ENCODE results near the gene NALCN. TPM values are rescaled to one million over a fixed set of nuclear protein-coding genes. Genes with fewer than 3 reads are reported as not detected.

The NALCN gene
- total RNA-seq, 1 donor from 2014 or later: not detected

- Mint-ChIP-seq H3K4me3 (no peak overlapping the region), H3K27ac (no peak overlapping the region), H3K36me3 (ENCODE audit: low read depth) (no peaks in the 10 kb centered on the region), H3K27me3 (no peaks in the 10 kb centered on the region), H3K9me3 (peaks cover 3% of the 10 kb centered on the region), H3K4me1 (no peaks in the 10 kb centered on the region)
- no peak for TF ChIP-seq CTCF (IDR thresholded peaks at IDR 0.05)
- ChIA-PET CTCF (no interaction called here), POLR2A (no interaction called here)
- no peak for ATAC-seq (ENCODE audit: low read depth)
- no peak for DNase-seq
- intact Hi-C loops (cut with micrococcal nuclease): no loop called here
These were observed 207.0 kb downstream of the NALCN start for GRCh38 chr13:101209206-101209893.

GRCh38 chr13:101205408-101205807, 210.9 kb downstream of the NALCN start:
- no peak for TF ChIP-seq CTCF (IDR thresholded peaks at IDR 0.05)
- DNase-seq (no peak), ATAC-seq (ENCODE audit: low read depth) (no peak)
- Mint-ChIP-seq H3K9me3 (no peaks in the 10 kb centered on the region), H3K4me1 (no peaks in the 10 kb centered on the region), H3K27me3 (no peaks in the 10 kb centered on the region), H3K36me3 (ENCODE audit: low read depth) (no peaks in the 10 kb centered on the region), H3K4me3 (no peak overlapping the region), H3K27ac (no peak overlapping the region)
- ChIA-PET POLR2A (no interaction called here), CTCF (no interaction called here)
- intact Hi-C loops (cut with micrococcal nuclease): no loop called here

GRCh38 chr13:101204270-101205020, 211.9 kb downstream of the NALCN start:
- Mint-ChIP-seq H3K4me3 (no peak overlapping the region), H3K36me3 (ENCODE audit: low read depth) (no peaks in the 10 kb centered on the region), H3K27me3 (no peaks in the 10 kb centered on the region), H3K27ac (no peak overlapping the region), H3K4me1 (no peaks in the 10 kb centered on the region), H3K9me3 (no peaks in the 10 kb centered on the region)
- no peak for TF ChIP-seq CTCF (IDR thresholded peaks at IDR 0.05)
- POLR2A ChIA-PET: no interaction called here
- ATAC-seq (ENCODE audit: low read depth) (no peak), DNase-seq (no peak)
- intact Hi-C loops (cut with micrococcal nuclease): no loop called here
- CTCF ChIA-PET: no interaction called here

- ChIA-PET CTCF (no interaction called here), POLR2A (no interaction called here)
- intact Hi-C loops (cut with micrococcal nuclease): no loop called here
- no peak for TF ChIP-seq CTCF (IDR thresholded peaks at IDR 0.05)
- Mint-ChIP-seq H3K27me3 (no peaks in the 10 kb centered on the region), H3K4me1 (no peaks in the 10 kb centered on the region), H3K27ac (no peak overlapping the region), H3K9me3 (no peaks in the 10 kb centered on the region), H3K4me3 (no peak overlapping the region), H3K36me3 (ENCODE audit: low read depth) (no peaks in the 10 kb centered on the region)
- DNase-seq: no peak
- ATAC-seq (ENCODE audit: low read depth): no peak
These were observed 213.7 kb downstream of the NALCN start for GRCh38 chr13:101202590-101202989.

GRCh38 chr13:101190976-101191375, 225.3 kb downstream of the NALCN start:
- Mint-ChIP-seq H3K9me3 (no peaks in the 10 kb centered on the region), H3K4me1 (no peaks in the 10 kb centered on the region), H3K27me3 (no peaks in the 10 kb centered on the region), H3K36me3 (ENCODE audit: low read depth) (no peaks in the 10 kb centered on the region), H3K27ac (no peak overlapping the region), H3K4me3 (no peak overlapping the region)
- POLR2A ChIA-PET: no interaction called here
- no peak for TF ChIP-seq CTCF (IDR thresholded peaks at IDR 0.05)
- DNase-seq (no peak), ATAC-seq (ENCODE audit: low read depth) (no peak)
- intact Hi-C loops (cut with micrococcal nuclease): no loop called here
- CTCF ChIA-PET: no interaction called here

Data from activated B cell treated with CpG ODN at 0.5 μM for 24 hours (primary cell).